ENCODE results near the gene MICAL1. TPM values are rescaled to one million over a fixed set of nuclear protein-coding genes. Genes with fewer than 3 reads are reported as not detected.

The MICAL1 gene
- total and polyA plus RNA-seq, 2 of the 8 experiments (the other 6 are each of a cell fraction or from before 2014, with no cell fraction given): 42.5 to 55.4 TPM

DNA sequence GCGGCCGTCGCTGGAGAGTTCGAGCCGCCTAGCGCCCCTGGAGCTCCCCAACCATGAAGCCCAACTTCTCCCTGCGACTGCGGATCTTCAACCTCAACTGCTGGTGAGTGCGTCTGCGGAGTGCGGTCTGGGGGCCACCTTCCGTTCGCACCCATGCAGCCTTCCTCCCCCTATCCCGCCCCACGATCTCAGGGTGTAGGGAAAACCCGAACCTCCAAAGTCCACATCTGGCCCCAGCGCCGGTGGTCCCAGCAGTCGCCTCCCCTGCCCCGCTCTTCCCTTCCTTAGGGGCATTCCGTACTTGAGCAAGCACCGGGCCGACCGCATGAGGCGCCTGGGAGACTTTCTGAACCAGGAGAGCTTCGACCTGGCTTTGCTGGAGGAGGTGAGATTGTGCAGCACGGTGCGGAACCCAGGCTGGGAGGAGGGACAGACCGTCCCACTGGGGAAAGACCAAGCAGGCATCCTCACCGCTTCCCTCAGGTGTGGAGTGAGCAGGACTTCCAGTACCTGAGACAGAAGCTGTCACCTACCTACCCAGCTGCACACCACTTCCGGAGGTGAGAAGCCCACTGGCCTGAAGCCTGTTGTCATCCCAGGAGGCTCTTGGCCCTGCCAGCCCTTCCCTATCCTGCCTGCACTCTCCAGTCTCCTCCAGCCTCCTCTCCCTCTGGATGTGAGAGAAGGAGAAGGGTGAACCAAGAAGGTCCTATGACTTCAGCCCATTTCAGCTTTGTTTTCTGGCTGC lies 14.3 kb downstream of the MICAL1 start (continued):
- TF ChIP-seq SIN3A (conservative IDR thresholded peaks at IDR 0.05 in 1 of 2, IDR thresholded peaks at IDR 0.05 in 1 of 2; ENCODE audit: low read depth in 1 of 2, low read length in 2 of 2): peak; percentile 25 to 42; a peak in 2 of 4 replicates
- peak; percentile 35 for TF ChIP-seq KDM4A (IDR thresholded peaks at IDR 0.05; ENCODE audit: low read depth, low read length, severe bottlenecking)
- peak; percentile 59 for TF ChIP-seq E2F6 (IDR thresholded peaks at IDR 0.05)
- peak; percentile 18 to 38; a peak in 2 of 4 replicates for TF ChIP-seq RAD21 (IDR thresholded peaks at IDR 0.05 in 1 of 2, conservative IDR thresholded peaks at IDR 0.05 in 1 of 2; ENCODE audit: low read depth in 2 of 2, low read length in 2 of 2)
- peak; percentile 56; the same call in 1 of the 2 replicates for TF ChIP-seq SP1 (IDR thresholded peaks at IDR 0.05; ENCODE audit: low read depth, low read length)
- TF ChIP-seq SAP30 (IDR thresholded peaks at IDR 0.05; ENCODE audit: insufficient read depth, insufficient replicate concordance, low read length): peak; percentile 51

Measured in H1 (cell line).